IPS-18c (cell line): ENCODE measurements around the gene DARS1.

Source experiments
- H3K4me3 ChIP-seq: 2 replicates; pipeline ENCODE4 v1.7.0; 2013; ENCODE audit warnings: low read depth, mild to moderate bottlenecking, low read length, moderate library complexity; ENCODE audit not compliant: insufficient read depth
- H3K9me3 ChIP-seq: one replicate; pipeline ENCODE4 v1.6.1; 2013; ENCODE audit warnings: mild to moderate bottlenecking, low read length, moderate library complexity; ENCODE audit not compliant: control insufficient read depth, insufficient read depth

Gene DARS1

DNA sequence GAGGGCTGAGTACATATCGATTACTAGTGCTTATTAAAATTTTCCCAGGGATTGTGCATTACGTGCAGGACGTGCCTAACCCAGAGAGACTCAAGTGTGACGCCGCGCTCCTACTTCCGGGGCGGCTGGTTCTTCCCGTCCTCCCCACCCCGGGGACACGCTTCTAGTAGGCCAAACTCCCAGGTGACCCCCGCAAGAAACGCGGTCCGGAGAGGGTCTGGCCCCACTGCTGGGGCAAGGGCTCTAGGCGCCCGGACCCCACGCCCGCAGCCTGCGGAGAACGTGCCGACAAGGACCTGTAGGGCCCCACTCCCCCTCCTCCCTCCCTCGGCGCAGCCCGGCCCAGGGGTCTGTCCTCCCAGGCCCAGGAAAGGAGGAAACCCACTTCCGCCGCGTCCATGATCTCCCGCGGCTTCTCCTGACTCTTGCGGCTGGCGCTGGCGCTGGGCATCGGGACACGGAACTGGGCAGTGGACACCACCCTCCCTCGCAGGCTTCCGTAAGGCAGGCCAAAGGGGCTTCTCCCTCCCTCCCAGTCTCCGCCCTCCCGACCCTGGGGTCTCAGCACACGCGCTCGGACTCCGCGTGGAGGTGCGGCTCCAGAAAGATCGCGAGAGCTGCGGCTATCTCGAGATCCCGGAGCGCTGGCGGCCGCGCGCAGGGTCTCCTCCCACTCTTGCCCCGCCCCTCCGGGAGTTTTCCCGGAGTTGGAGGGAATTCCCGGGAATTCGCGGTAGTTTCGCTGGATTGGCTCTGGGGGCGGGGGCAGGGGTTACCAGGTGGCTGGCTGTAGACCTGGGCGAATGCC is at the start of gene DARS1:
Gene DARS1, minus strand, starts transcription at position 609 of the 808 bp plus-strand sequence. Its CDS starts 158 bp downstream, at position 451.
- H3K9me3 ChIP-seq, result no peaks in the 10 kb centered on the region
- H3K4me3 ChIP-seq, result peak within 1 kb of the TSS; percentile 94

DNA sequence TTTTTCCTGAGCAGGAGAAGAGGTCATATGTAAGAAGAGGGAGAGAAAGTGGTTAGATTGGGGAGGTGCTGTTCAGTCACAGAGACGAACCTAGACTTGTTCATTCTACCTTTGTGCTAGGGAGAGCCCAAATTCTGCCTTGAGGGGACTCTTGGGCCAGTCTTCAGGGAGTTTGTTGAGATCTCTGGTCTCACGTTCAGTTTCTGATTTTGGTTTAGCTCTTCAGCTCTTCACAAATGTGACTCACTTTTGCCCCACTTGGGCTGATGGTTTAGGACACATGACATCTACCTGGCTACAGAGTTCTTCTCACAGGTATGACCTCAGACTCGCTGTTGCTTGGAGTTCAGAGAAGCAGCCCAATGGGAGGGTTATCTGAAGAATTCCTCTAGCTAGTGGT is 49.2 kb upstream of the DARS1 start:
- H3K4me3 ChIP-seq, result no peak overlapping the region
- H3K9me3 ChIP-seq, result no peaks in the 10 kb centered on the region

DNA sequence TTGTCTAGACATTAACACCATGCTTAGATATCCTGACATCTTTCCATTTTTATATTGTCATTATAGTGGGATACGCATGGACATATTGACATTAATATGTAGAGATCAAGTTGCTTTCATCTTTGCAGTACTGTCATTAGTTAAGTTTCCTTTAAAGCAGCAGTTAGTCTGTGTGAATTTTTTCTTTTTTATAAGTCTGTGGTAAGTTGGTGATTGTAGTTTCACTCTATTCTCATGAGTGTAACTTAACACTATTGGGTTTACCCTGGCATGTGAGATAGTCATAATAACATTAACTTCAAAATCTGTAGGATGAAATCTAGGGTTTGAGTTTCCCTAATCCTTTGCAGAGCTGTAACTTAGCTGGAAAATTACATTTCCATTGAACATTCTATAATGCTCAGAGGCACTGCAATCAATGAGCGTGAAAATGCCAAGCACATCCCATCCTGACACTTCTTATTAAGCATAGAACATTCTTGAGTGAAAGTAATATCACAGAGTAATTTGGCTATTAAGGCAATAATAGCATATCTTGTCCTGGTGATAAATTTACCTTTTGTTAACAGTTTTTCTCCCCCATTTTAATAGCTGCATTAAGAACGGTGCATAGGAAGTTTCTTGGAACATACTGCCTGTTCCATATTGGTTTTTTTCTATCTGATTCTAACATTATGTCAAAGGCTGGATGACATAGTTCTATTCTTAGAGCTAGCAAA is 47.5 kb upstream of the DARS1 start:
- Histone ChIP-seq H3K4me3 (no peak overlapping the region), H3K9me3 (no peaks in the 10 kb centered on the region)

DNA sequence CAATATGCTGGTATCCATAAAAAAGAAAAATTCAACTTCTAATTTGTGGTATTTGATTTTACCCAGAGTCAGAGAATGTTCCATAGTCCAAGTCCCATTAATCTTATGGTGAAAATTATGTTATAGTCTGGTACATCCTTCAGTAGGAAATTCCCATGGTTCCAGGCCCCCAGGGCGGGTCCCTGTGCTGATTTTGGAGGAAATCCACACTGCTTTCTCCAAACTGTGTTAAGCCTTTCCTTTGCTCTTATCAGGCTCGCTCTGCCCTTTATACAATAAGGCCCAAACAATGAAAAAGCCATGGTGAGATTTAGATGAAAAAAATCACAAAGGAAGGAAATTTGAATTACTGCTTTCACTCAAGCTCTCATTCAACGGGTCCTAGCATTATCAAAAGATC is 46.8 kb upstream of the DARS1 start:
- H3K9me3 ChIP-seq, result no peaks in the 10 kb centered on the region
- H3K4me3 ChIP-seq, result no peak overlapping the region

DNA sequence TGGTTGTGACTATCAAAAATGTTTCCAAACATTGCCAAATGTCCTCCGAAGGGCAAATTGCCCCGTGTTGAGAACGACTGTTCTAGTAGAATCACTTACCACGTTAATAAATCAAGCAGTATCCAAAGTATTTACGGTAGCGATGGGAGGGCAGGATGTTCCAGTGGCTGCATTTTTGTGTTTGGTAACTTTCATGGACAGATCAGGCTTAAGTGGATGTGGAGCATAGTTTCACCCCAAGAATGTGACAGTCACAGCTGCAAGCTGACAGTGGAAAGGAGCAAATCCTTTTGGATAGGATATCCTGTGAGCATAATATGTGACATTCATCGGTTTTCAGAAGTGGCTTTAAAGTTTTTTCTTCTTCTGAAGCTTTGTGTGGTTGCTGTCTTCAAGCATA is 46.3 kb upstream of the DARS1 start:
- no peak overlapping the region for H3K4me3 ChIP-seq
- no peaks in the 10 kb centered on the region for H3K9me3 ChIP-seq

DNA sequence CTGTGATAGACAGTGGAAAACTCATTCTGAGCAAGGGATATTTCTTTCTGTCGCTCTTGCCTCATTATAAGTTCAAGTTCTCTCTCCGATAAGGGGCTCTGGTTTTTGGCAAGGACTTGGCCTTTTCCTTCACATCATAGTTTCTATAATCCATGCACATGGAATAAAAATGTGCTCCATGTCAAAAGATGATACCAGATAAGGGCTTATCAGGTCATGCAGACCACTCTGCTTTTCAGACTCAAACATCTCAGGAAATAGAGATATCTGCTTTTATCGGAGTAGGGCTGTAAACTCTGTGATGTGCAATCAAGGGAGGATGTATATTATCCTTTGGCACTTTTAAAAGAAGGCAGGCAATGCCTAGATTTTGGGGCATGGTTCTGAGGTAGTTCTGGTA is 45.0 kb upstream of the DARS1 start:
- Histone ChIP-seq H3K4me3 (no peak overlapping the region), H3K9me3 (no peaks in the 10 kb centered on the region)

DNA sequence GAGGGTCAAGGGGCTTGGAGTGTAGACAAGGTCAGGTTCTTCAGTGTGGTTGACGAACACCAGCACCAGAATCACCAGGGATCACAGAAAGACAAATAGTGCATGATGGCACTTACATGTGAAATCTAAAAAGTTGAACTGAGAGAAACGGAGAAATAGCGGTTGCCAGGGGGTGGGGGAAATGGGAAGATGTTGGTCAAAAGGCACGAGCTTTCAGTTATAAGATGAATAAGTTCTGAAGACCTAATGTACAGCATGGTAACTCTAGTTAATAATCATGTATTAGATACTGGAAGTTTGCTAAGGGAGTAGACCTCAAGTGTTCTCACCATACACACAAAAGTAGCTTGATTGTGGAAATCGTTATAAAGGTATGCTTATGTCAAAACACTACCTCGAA is 43.7 kb upstream of the DARS1 start:
- no peaks in the 10 kb centered on the region for H3K9me3 ChIP-seq

DNA sequence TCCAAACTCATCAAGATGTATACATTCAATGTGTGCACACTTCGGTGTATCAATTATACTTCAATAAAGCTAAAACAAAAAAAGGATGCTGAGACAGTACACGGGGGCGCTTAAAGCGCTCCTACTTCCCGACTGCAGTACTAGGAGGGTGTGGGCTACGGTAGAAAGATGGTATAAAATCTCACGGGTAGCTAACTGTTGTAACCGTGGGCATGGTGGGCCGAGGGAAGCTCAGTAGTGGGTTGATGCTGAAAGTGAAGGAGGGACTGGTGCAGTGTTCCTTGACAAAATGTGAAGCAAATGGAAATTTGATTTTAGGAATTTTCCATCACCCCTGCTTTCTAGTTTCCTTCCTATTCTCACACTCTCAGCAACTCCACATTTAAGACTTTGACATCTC is 42.6 kb upstream of the DARS1 start:
- no peaks in the 10 kb centered on the region for H3K9me3 ChIP-seq
- no peak overlapping the region for H3K4me3 ChIP-seq

More for the DNA sequence above, 43.7 kb upstream of the DARS1 start:
- no peak overlapping the region for H3K4me3 ChIP-seq

DNA sequence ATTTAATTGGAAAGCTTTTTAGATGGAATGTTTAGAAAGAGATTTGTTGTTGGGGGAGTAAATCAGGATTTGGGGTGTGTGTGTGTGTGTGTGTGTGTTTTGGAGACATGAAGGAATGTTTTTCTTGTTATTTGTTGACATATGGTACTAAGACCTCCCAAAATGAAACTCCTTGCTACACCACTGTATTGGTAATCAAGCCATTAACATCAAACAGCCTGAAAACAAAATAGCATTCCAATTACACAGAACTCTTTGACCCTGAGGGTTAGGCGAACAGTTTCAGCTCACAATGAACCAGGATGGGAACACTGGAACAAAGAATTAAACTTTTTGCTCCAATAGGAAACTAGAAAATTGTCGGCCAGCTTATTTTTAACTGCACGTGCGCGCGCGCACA is 41.7 kb upstream of the DARS1 start:
- no peak overlapping the region for H3K4me3 ChIP-seq
- H3K9me3 ChIP-seq, result no peaks in the 10 kb centered on the region

DNA sequence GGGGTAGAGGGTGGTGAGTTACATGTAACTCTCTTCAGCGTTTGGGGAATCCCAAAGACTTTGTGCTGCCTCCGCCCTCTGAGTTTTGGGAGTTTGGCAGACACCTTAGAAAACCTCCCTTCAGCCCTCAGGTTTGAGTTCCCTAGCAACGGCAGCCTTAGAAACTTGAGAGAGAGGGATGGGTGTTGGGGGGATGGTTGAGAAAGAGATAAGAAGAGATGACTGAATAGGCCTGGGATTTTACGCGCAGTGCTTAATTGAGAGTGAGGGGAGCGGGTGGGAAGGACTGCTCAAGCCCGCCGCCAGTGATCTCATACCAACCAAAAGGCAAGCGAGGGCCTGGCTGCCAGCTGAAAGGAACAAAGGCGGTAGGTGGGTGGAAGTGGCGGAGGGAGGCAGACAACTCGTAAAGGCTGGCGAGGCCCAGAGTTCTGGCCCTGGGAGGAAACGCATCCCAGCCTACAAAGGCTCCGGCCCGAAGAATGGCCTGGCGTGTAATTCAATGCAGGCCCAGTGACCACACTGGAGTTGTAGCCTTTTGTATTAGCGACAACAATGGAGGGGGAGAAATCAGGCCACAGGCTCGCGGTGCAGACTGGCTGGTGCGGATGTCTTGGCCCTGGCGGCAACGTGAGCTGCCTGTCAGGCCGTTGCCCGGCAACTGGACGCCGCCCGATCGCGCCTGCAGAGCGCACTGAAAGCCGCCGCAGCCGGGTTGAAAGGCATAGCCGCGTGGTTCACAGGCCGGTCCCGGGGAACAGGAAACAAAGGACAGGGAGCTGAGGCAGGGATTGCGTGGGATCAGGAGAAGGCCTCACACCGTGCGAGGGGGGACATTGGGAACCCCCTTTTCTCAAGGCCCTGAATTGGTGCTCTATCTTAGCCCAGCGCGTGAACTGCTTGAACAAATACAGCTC is 39.9 kb upstream of the DARS1 start:
- Histone ChIP-seq H3K9me3 (no peaks in the 10 kb centered on the region), H3K4me3 (peak overlapping the region; percentile 42; the same call in 1 of the 2 replicates)

DNA sequence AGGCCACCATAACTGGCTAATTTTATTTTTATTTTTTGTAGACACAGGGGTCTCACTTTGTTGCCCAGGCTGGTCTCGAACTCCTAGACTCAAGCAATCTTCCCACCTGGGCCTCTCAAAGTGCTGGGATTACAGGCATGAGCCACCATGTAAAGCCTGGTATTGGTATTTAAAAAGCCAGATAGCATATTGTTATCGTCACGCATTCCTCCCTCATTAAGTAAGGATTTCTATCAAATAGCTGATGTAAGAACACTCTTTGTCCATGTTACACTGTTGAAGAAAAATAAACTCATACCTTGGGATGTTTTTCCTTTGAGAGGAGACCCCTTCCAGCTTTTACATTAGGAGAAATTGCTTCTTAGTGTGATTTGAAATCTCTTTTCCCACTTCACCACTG is 39.2 kb upstream of the DARS1 start:
- Histone ChIP-seq H3K9me3 (no peaks in the 10 kb centered on the region), H3K4me3 (no peak overlapping the region; the same call in 1 of the 2 replicates)

DNA sequence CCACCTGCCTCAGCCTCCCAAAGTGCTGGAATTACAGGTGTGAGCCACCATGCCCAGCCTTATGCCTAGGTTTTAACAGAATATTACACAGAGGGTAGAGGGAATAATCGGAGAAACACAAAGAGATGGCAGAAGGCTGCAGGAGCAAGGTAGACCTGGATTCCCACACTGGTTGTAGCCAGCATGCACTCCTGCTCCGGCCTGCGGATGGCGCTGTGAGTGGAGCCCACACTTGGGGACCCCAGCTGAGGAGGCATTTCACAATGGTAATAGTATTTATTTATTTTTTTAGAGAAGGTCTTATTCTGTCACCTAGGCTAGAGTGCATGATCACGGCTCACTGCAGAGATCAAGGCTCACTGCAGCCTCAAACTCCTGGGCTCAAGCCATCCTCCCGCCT is 38.8 kb upstream of the DARS1 start:
- Histone ChIP-seq H3K4me3 (no peak overlapping the region), H3K9me3 (no peaks in the 10 kb centered on the region)

DNA sequence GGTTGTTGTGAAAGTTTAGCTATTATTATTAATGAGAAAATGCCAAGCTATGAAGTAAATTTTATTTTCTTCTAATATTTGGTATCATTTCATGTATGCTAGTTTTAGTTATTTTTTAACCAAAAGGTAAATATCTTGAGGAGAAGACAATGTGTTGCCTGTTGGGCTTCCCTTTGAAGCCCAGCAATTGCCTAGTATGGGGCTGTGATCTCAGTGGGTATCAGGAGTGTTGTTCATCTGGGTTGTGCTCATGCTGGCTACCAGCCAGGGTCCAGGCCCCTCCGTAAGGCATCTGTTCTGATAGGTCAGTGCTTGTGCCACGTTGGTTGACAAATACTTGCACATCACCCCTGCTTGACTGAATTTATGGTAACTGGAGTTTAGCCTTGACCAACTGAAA is 38.0 kb upstream of the DARS1 start:
- no peaks in the 10 kb centered on the region for H3K9me3 ChIP-seq

DNA sequence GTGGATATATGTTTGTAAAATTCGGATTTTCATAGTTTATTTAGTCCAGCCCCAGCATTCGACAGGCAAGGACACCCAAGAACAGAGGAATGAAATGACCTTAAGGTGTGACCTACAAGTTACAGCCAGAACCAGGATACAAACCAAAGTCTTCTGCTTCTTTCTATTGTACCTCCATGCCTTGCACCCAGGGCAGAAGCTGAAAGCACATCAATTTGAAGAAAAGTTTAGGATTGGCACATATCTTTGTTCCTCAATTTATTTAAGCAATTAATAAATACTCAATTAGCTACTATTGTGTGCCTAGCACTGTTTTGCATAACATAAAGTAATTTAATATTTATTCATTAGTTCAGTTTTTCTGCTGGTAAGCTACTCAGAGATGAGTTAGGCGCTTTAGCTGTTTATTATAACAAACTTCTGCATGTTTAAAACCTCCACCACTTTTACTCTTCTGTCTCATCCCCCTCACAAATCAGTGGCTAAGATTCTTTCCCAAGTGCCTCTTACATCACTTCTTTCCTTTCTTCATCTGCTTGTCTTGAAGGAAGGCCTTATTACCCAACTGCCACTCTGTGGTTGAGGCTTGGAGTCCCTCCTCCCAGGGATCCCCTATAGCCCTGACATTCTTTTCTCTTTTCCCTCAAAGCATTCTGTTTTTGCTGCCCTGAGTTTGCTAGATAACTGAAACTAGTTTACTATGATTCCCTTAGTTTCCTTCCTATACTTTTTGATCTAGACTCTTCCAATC is 37.1 kb upstream of the DARS1 start:
- Histone ChIP-seq H3K9me3 (no peaks in the 10 kb centered on the region), H3K4me3 (no peak overlapping the region)

More for the DNA sequence above, 38.0 kb upstream of the DARS1 start:
- H3K4me3 ChIP-seq, result no peak overlapping the region

DNA sequence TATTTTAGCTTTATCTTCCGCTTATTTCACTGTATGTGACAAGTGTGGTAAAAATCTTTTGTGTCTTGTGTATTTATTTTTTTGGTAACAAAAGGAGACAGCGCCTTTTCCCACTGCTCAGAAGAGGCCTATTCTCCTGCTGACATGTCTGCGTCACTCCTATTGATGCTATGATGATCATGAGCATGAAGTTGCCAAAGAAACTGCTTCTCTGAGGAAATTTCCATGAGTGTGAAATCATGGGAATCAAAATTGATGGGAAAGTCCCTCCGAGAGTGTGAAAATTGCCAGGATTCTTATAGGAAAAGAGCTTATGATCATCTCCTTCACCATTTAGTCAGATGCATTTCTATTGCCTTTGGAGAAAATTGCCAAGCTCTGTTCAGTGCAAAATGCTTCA is 36.5 kb upstream of the DARS1 start:
- H3K4me3 ChIP-seq, result no peak overlapping the region

DNA sequence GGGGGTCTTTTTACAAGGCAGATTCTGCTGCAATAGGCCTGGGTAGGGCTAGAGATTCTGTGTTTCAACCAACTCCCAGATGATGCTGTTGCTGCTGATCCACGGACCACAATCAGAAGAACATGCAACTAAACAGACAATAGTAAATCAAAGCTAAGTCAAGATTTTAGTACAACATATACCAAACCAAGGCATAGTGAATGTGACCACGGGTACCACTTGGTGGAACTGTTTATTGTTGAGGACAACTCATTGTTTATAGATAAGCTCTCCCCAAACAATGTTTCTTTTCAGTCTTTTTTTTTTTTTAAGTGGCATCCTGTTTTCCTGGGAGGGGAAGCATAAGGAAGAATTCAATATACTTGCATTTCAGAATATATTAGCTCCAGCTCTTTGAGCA is 36.0 kb upstream of the DARS1 start:
- Histone ChIP-seq H3K9me3 (no peaks in the 10 kb centered on the region), H3K4me3 (no peak overlapping the region)

More for the DNA sequence above, 36.5 kb upstream of the DARS1 start:
- no peaks in the 10 kb centered on the region for H3K9me3 ChIP-seq

DNA sequence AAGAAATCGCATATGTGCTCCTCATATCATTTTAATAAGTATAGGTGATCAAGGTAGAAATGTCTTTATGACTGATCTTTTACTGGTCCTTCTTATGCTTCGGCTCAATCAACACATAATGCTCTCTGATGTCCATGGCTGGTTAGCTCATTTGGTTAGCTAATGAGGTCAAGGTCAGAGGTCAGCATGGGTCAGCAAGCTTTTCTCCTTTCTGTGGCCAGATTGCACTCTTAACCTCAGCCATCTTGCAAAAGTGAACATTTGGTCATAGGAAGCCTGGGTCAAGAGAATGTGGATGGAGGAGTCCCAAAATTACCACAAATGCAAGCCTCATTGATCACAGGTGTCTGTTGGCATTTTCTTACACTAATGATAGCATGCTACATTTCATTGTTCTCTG is 35.4 kb upstream of the DARS1 start:
- H3K4me3 ChIP-seq, result no peak overlapping the region
- H3K9me3 ChIP-seq, result no peaks in the 10 kb centered on the region
